Measurements from ENCODE around the gene ADAM23.

DNA sequence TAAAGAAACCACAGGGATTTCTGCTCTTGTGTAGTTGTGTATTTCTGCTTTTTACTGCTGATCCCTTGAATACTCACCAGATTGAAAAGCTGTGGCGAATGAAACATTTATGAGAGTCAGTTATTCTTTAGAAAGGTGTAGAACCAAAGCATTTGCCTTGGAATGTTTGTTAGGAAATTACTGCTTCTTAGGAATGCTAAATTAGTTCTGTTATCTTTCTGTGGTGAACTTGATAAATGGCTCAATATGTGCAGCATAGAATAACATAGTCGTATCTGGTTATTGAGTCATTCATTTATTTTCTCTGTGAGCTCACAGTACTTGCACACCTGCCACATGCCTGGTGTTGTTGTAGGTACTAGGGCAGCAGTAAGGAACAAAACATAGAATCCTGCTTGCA, 142.0 kb downstream of the ADAM23 start:
- TF ChIP-seq EZH2 (IDR thresholded peaks at IDR 0.05) (no peak), POLR2AphosphoS5 (IDR thresholded peaks at IDR 0.05; ENCODE audit: borderline replicate concordance, low read depth, low read length) (no peak)

Data from SK-N-MC (cell line).